ENCODE results near the gene KCTD7. TPM values are rescaled to one million over a fixed set of nuclear protein-coding genes. Genes with fewer than 3 reads are reported as not detected.
"Not testable (repeated sequence)": the region's sequence is repeated elsewhere in the genome, so short reads cannot be mapped to it uniquely, and the experiment has no call there.

The KCTD7 gene
- total RNA-seq, 4 donors from 2014 or later, result 9.4 to 22.5 (median 15.1) TPM

GRCh38 chr7:66673124-66673640, 44.5 kb downstream of the KCTD7 start:
- H3K27ac ChIP-seq (replicated peaks in 1 of 4); H3K9me3 ChIP-seq; H3K27me3 ChIP-seq; H3K4me3 ChIP-seq; intact Hi-C loops (cut with DNase I); H3K4me1 ChIP-seq; DNase-seq (ENCODE audit: extremely low spot score): not testable (repeated sequence)
- WGBS, result no CpG with 5 or more reads among the region's 7 CpGs
- peaks cover 0 to 13% (median 0%) of the 10 kb centered on the region in 4 donors for H3K36me3 ChIP-seq

DNA sequence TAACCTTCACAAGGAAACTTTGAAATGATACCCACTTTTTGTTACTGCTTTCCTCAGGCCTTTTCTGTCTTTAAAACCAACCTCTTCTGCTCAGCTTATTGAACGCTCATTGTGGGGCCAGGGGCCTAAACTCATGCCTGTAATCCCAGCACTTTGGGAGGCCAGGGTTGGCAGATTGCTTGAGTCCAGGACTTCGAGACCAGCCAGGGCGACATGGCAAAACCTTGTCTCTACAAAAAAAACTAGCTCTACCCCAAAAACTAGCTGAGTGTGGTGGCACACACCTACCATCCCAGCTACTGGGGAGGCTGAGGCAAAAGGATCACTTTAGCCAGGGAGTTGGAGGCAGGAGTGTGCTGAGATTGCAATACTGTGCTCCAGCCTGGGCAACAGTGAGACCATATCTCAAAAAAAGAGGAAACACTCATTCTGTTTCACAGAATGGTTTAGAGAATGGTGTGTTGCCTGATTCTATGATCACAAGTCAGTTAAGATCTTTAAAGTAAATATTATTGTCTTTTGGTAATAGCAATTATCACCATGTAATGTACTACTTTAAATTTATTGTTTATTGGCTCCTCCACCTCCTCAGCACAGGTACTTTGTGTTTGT, 51.1 kb downstream of the KCTD7 start:
- no peak overlapping the region for H3K4me3 ChIP-seq
- no peaks in the 10 kb centered on the region for H3K36me3 ChIP-seq
- no peak overlapping the region for H3K27ac ChIP-seq (replicated peaks in 1 of 4)
- peaks cover 11 to 37% (median 23%) of the 10 kb centered on the region in 4 donors for H3K4me1 ChIP-seq
- 93% methylated on average over 3 of the region's 3 CpGs for WGBS
- no peaks in the 10 kb centered on the region for H3K9me3 ChIP-seq
- no peaks in the 10 kb centered on the region for H3K27me3 ChIP-seq
- no peak for DNase-seq (ENCODE audit: extremely low spot score)
- intact Hi-C loops (cut with DNase I), result loop anchor here (5.0 kb wide), 1 partner anchor 58 kb away; no protein-coding TSS in a partner anchor
- TF ChIP-seq, protein P1, sequence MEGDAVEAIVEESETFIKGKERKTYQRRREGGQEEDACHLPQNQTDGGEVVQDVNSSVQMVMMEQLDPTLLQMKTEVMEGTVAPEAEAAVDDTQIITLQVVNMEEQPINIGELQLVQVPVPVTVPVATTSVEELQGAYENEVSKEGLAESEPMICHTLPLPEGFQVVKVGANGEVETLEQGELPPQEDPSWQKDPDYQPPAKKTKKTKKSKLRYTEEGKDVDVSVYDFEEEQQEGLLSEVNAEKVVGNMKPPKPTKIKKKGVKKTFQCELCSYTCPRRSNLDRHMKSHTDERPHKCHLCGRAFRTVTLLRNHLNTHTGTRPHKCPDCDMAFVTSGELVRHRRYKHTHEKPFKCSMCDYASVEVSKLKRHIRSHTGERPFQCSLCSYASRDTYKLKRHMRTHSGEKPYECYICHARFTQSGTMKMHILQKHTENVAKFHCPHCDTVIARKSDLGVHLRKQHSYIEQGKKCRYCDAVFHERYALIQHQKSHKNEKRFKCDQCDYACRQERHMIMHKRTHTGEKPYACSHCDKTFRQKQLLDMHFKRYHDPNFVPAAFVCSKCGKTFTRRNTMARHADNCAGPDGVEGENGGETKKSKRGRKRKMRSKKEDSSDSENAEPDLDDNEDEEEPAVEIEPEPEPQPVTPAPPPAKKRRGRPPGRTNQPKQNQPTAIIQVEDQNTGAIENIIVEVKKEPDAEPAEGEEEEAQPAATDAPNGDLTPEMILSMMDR (IDR thresholded peaks at IDR 0.05), result no peak
- TF ChIP-seq POLR2AphosphoS5 (IDR thresholded peaks at IDR 0.05), result no peak
- TF ChIP-seq EP300 (IDR thresholded peaks at IDR 0.05), result no peak
- TF ChIP-seq POLR2A (IDR thresholded peaks at IDR 0.05; ENCODE audit: low read depth), result no peak

GRCh38 chr7:66681491-66682349, 53.0 kb downstream of the KCTD7 start:
- no peaks in the 10 kb centered on the region for H3K36me3 ChIP-seq
- intact Hi-C loops (cut with DNase I), result loop anchor here (5.0 kb wide), 1 partner anchor 56 kb away; no protein-coding TSS in a partner anchor
- H3K4me1 ChIP-seq, result peaks cover 11 to 37% (median 23%) of the 10 kb centered on the region in 4 donors
- peak overlapping the region; percentile 95 to 100 (median 98) for H3K27ac ChIP-seq (replicated peaks in 1 of 4)
- TF ChIP-seq EP300 (IDR thresholded peaks at IDR 0.05), result no peak
- TF ChIP-seq, protein P1 (IDR thresholded peaks at IDR 0.05), result no peak
- peak; percentile 90 for TF ChIP-seq POLR2A (IDR thresholded peaks at IDR 0.05; ENCODE audit: low read depth)
- TF ChIP-seq POLR2AphosphoS5 (IDR thresholded peaks at IDR 0.05), result peak; percentile 100
- peak overlapping the region; percentile 72 to 98 (median 88) for H3K4me3 ChIP-seq
- 17% methylated on average over 15 of the region's 78 CpGs for WGBS
- H3K9me3 ChIP-seq, result no peaks in the 10 kb centered on the region
- peak; percentile 100 for DNase-seq (ENCODE audit: extremely low spot score)
- no peaks in the 10 kb centered on the region for H3K27me3 ChIP-seq

DNA sequence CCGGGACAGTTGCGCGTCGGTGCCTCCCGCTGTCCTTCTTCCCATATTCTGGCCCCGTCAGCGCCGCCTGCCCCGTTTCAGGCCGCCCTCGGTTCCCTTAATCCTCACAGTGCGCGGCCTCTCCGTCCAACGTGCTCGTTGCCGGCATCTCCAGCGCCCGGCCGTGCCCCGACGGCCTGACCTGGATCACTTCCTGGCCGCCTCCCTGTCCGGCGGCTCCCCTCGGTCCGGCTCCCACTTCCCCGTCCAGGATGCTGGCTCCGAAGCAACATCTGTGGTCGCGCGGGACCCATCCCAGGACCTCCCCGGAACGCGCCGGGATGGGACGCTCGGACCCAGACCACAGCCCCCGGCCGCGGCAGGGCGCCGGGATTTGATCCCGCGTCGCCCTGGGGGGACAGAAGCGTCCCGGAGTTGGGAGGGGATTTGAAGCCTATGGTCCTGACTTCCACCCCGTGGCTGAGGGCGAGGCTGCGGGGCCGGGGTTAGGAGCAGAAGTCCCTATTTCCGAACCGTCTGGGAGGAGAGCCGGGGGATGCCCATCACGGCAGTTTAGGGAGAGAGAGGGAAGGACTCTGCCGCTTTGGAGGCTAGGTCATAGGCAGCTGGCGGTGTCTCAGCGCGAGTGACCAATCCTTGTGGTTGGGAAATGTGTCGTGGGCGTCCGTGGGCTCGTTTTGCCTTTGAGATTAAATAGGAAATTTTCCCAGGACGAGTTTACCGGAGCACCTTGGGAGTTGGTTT, 53.8 kb downstream of the KCTD7 start:
- Histone ChIP-seq H3K27me3 (no peaks in the 10 kb centered on the region), H3K36me3 (no peaks in the 10 kb centered on the region), H3K9me3 (no peaks in the 10 kb centered on the region), H3K4me3 (peak overlapping the region; percentile 72 to 98 (median 88)), H3K4me1 (peaks cover 11 to 37% (median 23%) of the 10 kb centered on the region in 4 donors), H3K27ac (replicated peaks in 1 of 4) (peak overlapping the region; percentile 95 to 100 (median 98))
- 4% methylated on average over 20 of the region's 66 CpGs for whole genome bisulfite sequencing
- DNase-seq (ENCODE audit: extremely low spot score), result no peak
- intact Hi-C loops (cut with DNase I), result loop anchor here (5.0 kb wide), 1 partner anchor 55 kb away; no protein-coding TSS in a partner anchor
- TF ChIP-seq EP300 (IDR thresholded peaks at IDR 0.05) (no peak), POLR2A (IDR thresholded peaks at IDR 0.05; ENCODE audit: low read depth) (no peak), POLR2AphosphoS5 (IDR thresholded peaks at IDR 0.05) (no peak)
- TF ChIP-seq, protein P1 (IDR thresholded peaks at IDR 0.05), result no peak

- WGBS, result 64% methylated on average over 10 of the region's 10 CpGs
- Histone ChIP-seq H3K4me1 (peaks cover 11 to 37% (median 23%) of the 10 kb centered on the region in 4 donors), H3K4me3 (peak overlapping the region; percentile 72 to 98 (median 88)), H3K27ac (replicated peaks in 1 of 4) (peak overlapping the region; percentile 95 to 100 (median 98))
- H3K9me3 ChIP-seq; H3K36me3 ChIP-seq; DNase-seq (ENCODE audit: extremely low spot score); H3K27me3 ChIP-seq: not testable (repeated sequence)
- intact Hi-C loops (cut with DNase I), result loop anchor here (5.0 kb wide), 1 partner anchor 54 kb away; no protein-coding TSS in a partner anchor
Observed at GRCh38 chr7:66683094-66683769, 54.6 kb downstream of the KCTD7 start.

All from esophagus muscularis mucosa (tissue), 4 donors.